Esophagus squamous epithelium (tissue), 5 donors: ENCODE measurements around the gene RNF220. TPM values are rescaled to one million over a fixed set of nuclear protein-coding genes. Genes with fewer than 3 reads are reported as not detected.

Experiments
- DNase-seq: peaks from one replicate; lab custom pipeline; 2025; lab: John Stamatoyannopoulos, UW
- H3K27ac ChIP-seq, 4 donors: fragments of 200-600 bp; sonication (generic); one replicate each; pipeline ENCODE4 v1.5.1; 2016 to 2019; ENCODE audit warnings: mild to moderate bottlenecking in 1 of 4
- H3K27me3 ChIP-seq, 4 donors: fragments of 200-600 bp; sonication (generic); 1 replicate in 3 of 4; 2 replicates in 1 of 4; pipeline versions ENCODE4 v1.5.1 to v1.6.0; 2017 to 2021; ENCODE audit warnings: antibody characterized with exemption in 1 of 4
- H3K36me3 ChIP-seq, 3 donors: fragments of 200-600 bp; sonication (generic); one replicate each; pipeline ENCODE4 v1.5.1; 2016 to 2019
- H3K4me1 ChIP-seq, 3 donors: fragments of 200-600 bp; sonication (generic); one replicate each; pipeline ENCODE4 v1.5.1; 2017 to 2019
- H3K4me3 ChIP-seq, 4 donors: fragments of 200-600 bp; sonication (generic); 1 replicate in 3 of 4; 2 replicates in 1 of 4; pipeline ENCODE4 v1.5.1; 2016 to 2019; ENCODE audit warnings: mild to moderate bottlenecking in 2 of 4, moderate library complexity in 1 of 4
- H3K9me3 ChIP-seq, 3 donors: fragments of 200-600 bp; sonication (generic); one replicate each; pipeline ENCODE4 v1.5.1; 2016 to 2019
- CTCF ChIP-seq, 6 experiments: fragments of 450-650 bp in 4 of 6; fragments of 200-600 bp in 2 of 6; sonication (generic) in 2 of 6; IDR thresholded peaks; one replicate each; pipeline ENCODE4 v1.5.1; 2016 to 2019; ENCODE audit warnings: antibody characterized with exemption in 6 of 6, mild to moderate bottlenecking in 4 of 6, moderate library complexity in 4 of 6
- POLR2A ChIP-seq, 4 donors: fragments of 450-650 bp; IDR thresholded peaks; one replicate each; pipeline ENCODE4 v1.6.1; 2017; ENCODE audit warnings: antibody characterized with exemption in 4 of 4, mild to moderate bottlenecking in 4 of 4, moderate library complexity in 3 of 4
- WGBS, 2 donors: methylation state at CpG; one replicate each; pipeline ENCODE4 v1.1.5; 2018; 5-methylcytosine and 5-hydroxymethylcytosine counted together
- intact Hi-C: fragments of 100-400 bp; cut with DNase I; formaldehyde crosslinking; loops from one replicate; pipeline ENCODE4 v1.15.0; 2022
- total RNA-seq, 4 donors: library from RNA; depleted of rRNA; stranded (reverse); fragments of >200 nt; gene quantifications; one replicate each; pipeline ENCODE4 v1.1.0, GENCODE V29; 2016
- donor health status: DM: yes; HTN: yes; CAD: no.

The RNF220 gene
- total RNA-seq, 4 donors from 2014 or later, result 44.8 to 111 (median 60.3) TPM

- Histone ChIP-seq H3K9me3 (no peaks in the 10 kb centered on the region), H3K36me3 (no peaks in the 10 kb centered on the region), H3K4me1 (no peaks in the 10 kb centered on the region), H3K27me3 (peaks cover 0 to 3% (median 0%) of the 10 kb centered on the region in 4 donors), H3K4me3 (no peak overlapping the region), H3K27ac (no peak overlapping the region)
- TF ChIP-seq POLR2A (IDR thresholded peaks at IDR 0.05) (no peak), CTCF (IDR thresholded peaks at IDR 0.05) (no peak)
- no peak for DNase-seq
- intact Hi-C loops, result loop anchor here (5.0 kb wide), 1 partner anchor 217 kb away; no protein-coding TSS in a partner anchor
- 95 to 97% methylated on average over 3 to 6 of the region's 6 CpGs for WGBS, 2 donors
Measured at GRCh38 chr1:44375547-44375946, 29.5 kb upstream of the RNF220 start.

DNA sequence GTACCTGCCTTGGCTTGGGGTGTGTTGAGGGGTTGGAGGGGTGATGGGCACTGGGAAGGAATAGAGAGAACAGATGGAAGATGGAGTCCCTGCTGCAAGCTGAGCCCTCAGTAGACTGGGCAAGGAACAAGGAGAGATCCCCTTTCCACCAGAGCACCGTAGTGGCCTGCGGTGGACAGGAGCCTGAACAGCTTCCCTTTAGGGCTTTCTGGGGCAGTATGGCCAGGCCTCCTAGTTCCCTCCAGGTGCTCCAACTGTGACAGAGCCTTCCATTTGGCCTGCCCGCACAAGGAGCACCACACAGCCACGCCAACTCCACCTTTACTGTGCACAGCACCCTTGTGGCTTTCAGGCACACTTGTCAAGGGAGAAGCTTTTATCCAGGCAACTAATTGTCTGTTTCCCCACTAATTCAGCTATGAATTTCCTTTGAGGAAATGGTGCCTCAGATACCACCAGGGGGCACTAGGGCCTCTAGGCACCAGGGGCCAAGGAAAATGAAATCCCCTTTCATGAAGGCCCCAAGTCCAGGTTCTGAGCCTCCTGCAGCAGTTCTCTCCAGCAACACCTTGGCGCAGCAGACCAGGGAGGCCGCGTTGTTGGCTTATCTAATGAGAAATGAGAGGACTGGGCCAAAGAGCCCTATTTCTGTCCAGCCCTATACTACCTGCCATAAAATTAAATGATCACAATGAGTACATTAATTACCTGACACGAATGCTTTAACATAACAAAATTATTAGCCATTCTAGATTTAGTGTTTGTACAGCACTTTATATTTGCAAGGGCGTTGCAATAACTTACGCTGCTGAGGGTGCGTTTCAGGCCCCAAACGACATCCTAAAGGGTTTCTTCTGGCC, 26.9 kb upstream of the RNF220 start:
- no peak overlapping the region for H3K27ac ChIP-seq
- no peaks in the 10 kb centered on the region for H3K36me3 ChIP-seq
- TF ChIP-seq POLR2A (IDR thresholded peaks at IDR 0.05), result no peak
- peak; percentile 10 to 68 (median 60) for TF ChIP-seq CTCF (IDR thresholded peaks at IDR 0.05)
- no peaks in the 10 kb centered on the region for H3K4me1 ChIP-seq
- intact Hi-C loops, result loop anchor here (5.0 kb wide), 1 partner anchor 214 kb away; no protein-coding TSS in a partner anchor
- no peaks in the 10 kb centered on the region for H3K9me3 ChIP-seq
- H3K4me3 ChIP-seq, result no peak overlapping the region
- no peak for DNase-seq
- peaks cover 0 to 3% (median 0%) of the 10 kb centered on the region in 4 donors for H3K27me3 ChIP-seq
- WGBS, 2 donors, result 61 to 70% methylated on average over 12 of the region's 12 CpGs

- Histone ChIP-seq H3K4me1 (no peaks in the 10 kb centered on the region), H3K4me3 (no peak overlapping the region), H3K27ac (no peak overlapping the region), H3K9me3 (no peaks in the 10 kb centered on the region), H3K36me3 (no peaks in the 10 kb centered on the region), H3K27me3 (peaks cover 0 to 3% (median 0%) of the 10 kb centered on the region in 4 donors)
- intact Hi-C loops, result no loop called here
- 40 to 80% methylated on average over 1 of the region's 3 CpGs for WGBS, 2 donors
- no peak for DNase-seq
- no peak for TF ChIP-seq CTCF (IDR thresholded peaks at IDR 0.05)
- no peak for TF ChIP-seq POLR2A (IDR thresholded peaks at IDR 0.05)
Measured at GRCh38 chr1:44380666-44381177, 24.3 kb upstream of the RNF220 start.

- Histone ChIP-seq H3K27ac (no peak overlapping the region), H3K36me3 (no peaks in the 10 kb centered on the region), H3K27me3 (peaks cover 0 to 57% (median 0%) of the 10 kb centered on the region in 4 donors), H3K4me1 (no peaks in the 10 kb centered on the region), H3K4me3 (no peak overlapping the region), H3K9me3 (no peaks in the 10 kb centered on the region)
- no peak for DNase-seq
- 30 to 46% methylated on average over 2 of the region's 2 CpGs for WGBS, 2 donors
- TF ChIP-seq POLR2A (IDR thresholded peaks at IDR 0.05) (no peak), CTCF (IDR thresholded peaks at IDR 0.05) (no peak)
- intact Hi-C loops, result no loop called here
Measured at GRCh38 chr1:44388551-44388950, 16.5 kb upstream of the RNF220 start.

DNA sequence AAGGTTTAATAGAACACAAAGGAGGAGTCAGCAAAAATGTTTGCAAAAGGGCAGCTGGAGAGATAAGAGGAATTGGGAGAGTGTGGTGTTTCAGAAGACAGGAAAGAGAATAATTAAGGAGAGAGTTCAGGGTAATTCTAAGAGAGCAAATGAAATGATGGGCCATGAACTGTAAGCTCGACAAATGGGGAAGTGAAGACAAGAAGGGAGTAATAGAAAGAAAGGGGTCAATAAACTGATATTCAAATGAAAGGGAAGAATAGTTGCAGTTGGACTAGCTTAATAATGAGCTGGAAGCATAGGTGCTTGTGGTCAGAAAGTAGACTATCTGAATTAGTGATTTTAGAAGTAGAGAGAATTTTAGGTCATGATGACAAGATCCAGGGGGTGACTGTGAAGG, 15.6 kb upstream of the RNF220 start:
- Histone ChIP-seq H3K36me3 (no peaks in the 10 kb centered on the region), H3K4me3 (no peak overlapping the region), H3K27me3 (peaks cover 0 to 66% (median 0%) of the 10 kb centered on the region in 4 donors), H3K9me3 (no peaks in the 10 kb centered on the region), H3K4me1 (no peaks in the 10 kb centered on the region), H3K27ac (no peak overlapping the region)
- WGBS, 2 donors, result 59 to 63% methylated on average over 1 of the region's 1 CpG
- TF ChIP-seq POLR2A (IDR thresholded peaks at IDR 0.05) (no peak), CTCF (IDR thresholded peaks at IDR 0.05) (no peak)
- no peak for DNase-seq
- intact Hi-C loops, result no loop called here
